Neural cell (in vitro differentiated cells): ENCODE results near the gene PLD2. TPM values are rescaled to one million over a fixed set of nuclear protein-coding genes. Genes with fewer than 3 reads are reported as not detected.

ENCODE experiments used
- H2AFZ ChIP-seq: fragments of 200-600, 300-800 bp; sonication (generic), shearing (Covaris generic); 2 replicates; pipeline ENCODE4 v1.6.0; 2014; ENCODE audit warnings: low read depth, mild to moderate bottlenecking, antibody characterized with exemption, low read length, moderate library complexity
- H3F3A ChIP-seq: fragments of 200-600 bp; shearing (Covaris generic); 2 replicates; pipeline ENCODE4 v1.6.1; 2016; ENCODE audit warnings: mild to moderate bottlenecking, moderate library complexity, mixed read lengths, antibody characterized with exemption, low read length; ENCODE audit not compliant: insufficient read depth, poor library complexity, severe bottlenecking
- H3K27ac ChIP-seq: fragments of 200-600, 300-800 bp; sonication (generic), shearing (Covaris generic); 2 replicates; pipeline ENCODE4 v1.5.1; 2014; ENCODE audit warnings: mild to moderate bottlenecking, low read length, moderate library complexity
- H3K27me3 ChIP-seq: fragments of 300-800, 200-600 bp; sonication (generic), shearing (Covaris generic); 2 replicates; pipeline ENCODE4 v1.6.0; 2014; ENCODE audit warnings: mild to moderate bottlenecking, low read depth, low read length, moderate library complexity; ENCODE audit not compliant: insufficient read depth
- H3K36me3 ChIP-seq: fragments of 300-800, 200-600 bp; sonication (generic), shearing (Covaris generic); 2 replicates; pipeline ENCODE4 v1.5.1; 2014; ENCODE audit warnings: mild to moderate bottlenecking, antibody characterized with exemption, low read length, moderate library complexity; ENCODE audit not compliant: insufficient read depth
- H3K4me2 ChIP-seq: fragments of 300-800, 200-600 bp; sonication (generic), shearing (Covaris generic); 2 replicates; pipeline ENCODE4 v1.6.0; 2014; ENCODE audit warnings: mild to moderate bottlenecking, low read length
- H3K4me3 ChIP-seq: fragments of 300-800, 200-600 bp; sonication (generic), shearing (Covaris generic); 2 replicates; pipeline ENCODE4 v1.5.1; 2014; ENCODE audit warnings: mild to moderate bottlenecking, low read length, moderate library complexity
- H3K79me2 ChIP-seq: fragments of 200-600 bp; shearing (Covaris generic); replicated peaks from 2 replicates; pipeline ENCODE4 v1.6.0; 2014; ENCODE audit warnings: mild to moderate bottlenecking, low read length, moderate library complexity; ENCODE audit not compliant: insufficient read depth
- H3K9ac ChIP-seq: fragments of 300-800, 200-600 bp; sonication (generic), shearing (Covaris generic); 2 replicates; pipeline ENCODE4 v1.6.1; 2016; ENCODE audit warnings: mild to moderate bottlenecking, low read length, mixed read lengths
- H3K9me2 ChIP-seq: fragments of 200-600 bp; shearing (Covaris generic); 2 replicates; pipeline ENCODE4 v1.6.1; 2016; ENCODE audit warnings: mild to moderate bottlenecking, low read length, mixed read lengths; ENCODE audit not compliant: insufficient read depth
- H3K9me3 ChIP-seq: fragments of 200-600, 300-800 bp; sonication (generic), shearing (Covaris generic); 2 replicates; pipeline ENCODE4 v1.6.1; 2016; ENCODE audit warnings: mild to moderate bottlenecking, mixed run types, low read length, moderate library complexity, mixed read lengths
- H4K20me1 ChIP-seq: fragments of 200-600 bp; shearing (Covaris generic); 2 replicates; pipeline ENCODE4 v1.6.1; 2016; ENCODE audit warnings: mild to moderate bottlenecking, mixed run types; ENCODE audit not compliant: insufficient read depth
- CTCF ChIP-seq: fragments of 450-650 bp; IDR thresholded peaks from 2 replicates; pipeline ENCODE4 v1.5.1; 2014; ENCODE audit warnings: antibody characterized with exemption, mild to moderate bottlenecking, moderate library complexity; ENCODE audit not compliant: poor library complexity, severe bottlenecking
- EP300 ChIP-seq: fragments of 450-650 bp; conservative IDR thresholded peaks from 2 replicates; pipeline ENCODE4 v1.6.1; 2014; ENCODE audit warnings: antibody characterized with exemption, mild to moderate bottlenecking, moderate library complexity; ENCODE audit not compliant: poor library complexity, severe bottlenecking
- EZH2 ChIP-seq: fragments of 200-600, 300-800 bp; shearing (Covaris generic), sonication (generic); IDR thresholded peaks from 2 replicates; pipeline ENCODE4 v1.6.1; 2014; ENCODE audit warnings: antibody characterized with exemption, low read length, borderline replicate concordance, mild to moderate bottlenecking; ENCODE audit not compliant: insufficient read depth, poor library complexity, severe bottlenecking
- MXI1 ChIP-seq: fragments of 450-650 bp; conservative IDR thresholded peaks from 2 replicates; pipeline ENCODE4 v1.6.1; 2014; ENCODE audit warnings: antibody characterized with exemption, mild to moderate bottlenecking; ENCODE audit not compliant: poor library complexity, severe bottlenecking
- POLR2AphosphoS5 ChIP-seq: IDR thresholded peaks from 2 replicates; pipeline ENCODE4 v1.6.1; 2012
- RAD21 ChIP-seq: fragments of 450-650 bp; conservative IDR thresholded peaks from 2 replicates; pipeline ENCODE4 v1.6.1; 2014; ENCODE audit warnings: antibody characterized with exemption, mild to moderate bottlenecking, moderate library complexity
- REST ChIP-seq: IDR thresholded peaks from 2 replicates; pipeline ENCODE4 v1.6.1; 2012; ENCODE audit warnings: borderline replicate concordance
- SMC3 ChIP-seq: fragments of 450-650 bp; conservative IDR thresholded peaks from 2 replicates; pipeline ENCODE4 v1.6.1; 2014; ENCODE audit warnings: antibody characterized with exemption, mild to moderate bottlenecking, moderate library complexity; ENCODE audit not compliant: poor library complexity
- TAF1 ChIP-seq: IDR thresholded peaks from 2 replicates; pipeline ENCODE4 v1.6.1; 2012; ENCODE audit warnings: low read depth
- polyA plus RNA-seq: library from polyadenylated mRNA; depleted of rRNA; stranded (reverse); fragments of >200 nt; gene quantifications from 2 replicates; pipeline ENCODE4 v1.2.3, GENCODE V29; 2014

PLD2 gene
- polyA plus RNA-seq, 1 donor from 2014 or later, result 2.0 TPM

- Histone ChIP-seq H3K79me2 (peaks cover 49% of the 10 kb centered on the region), H3K27me3 (no peaks in the 10 kb centered on the region), H3F3A (no peaks in the 10 kb centered on the region), H4K20me1 (no peaks in the 10 kb centered on the region), H3K4me2 (no peak overlapping the region), H3K36me3 (no peaks in the 10 kb centered on the region), H3K9ac (no peak overlapping the region), H3K9me3 (no peaks in the 10 kb centered on the region), H3K9me2 (no peaks in the 10 kb centered on the region), H3K4me3 (no peak overlapping the region), H2AFZ (no peak overlapping the region), H3K27ac (no peak overlapping the region)
- no peak for TF ChIP-seq POLR2AphosphoS5
Measured at GRCh38 chr17:4839965-4840892, 33.3 kb downstream of the PLD2 start.

- no peak for TF ChIP-seq POLR2AphosphoS5
- TF ChIP-seq MXI1, result no peak
- TF ChIP-seq REST, result no peak
- TF ChIP-seq CTCF, result no peak
- TF ChIP-seq TAF1, result no peak
- no peak for TF ChIP-seq EP300
- TF ChIP-seq SMC3, result no peak
- no peak for TF ChIP-seq RAD21
- H3K36me3 ChIP-seq, result no peaks in the 10 kb centered on the region
- H3K4me2 ChIP-seq, result no peak overlapping the region
- no peaks in the 10 kb centered on the region for H3K27me3 ChIP-seq
- H3K9me2 ChIP-seq, result no peaks in the 10 kb centered on the region
- no peak overlapping the region for H3K9ac ChIP-seq
- no peak overlapping the region for H3K27ac ChIP-seq
- H3K79me2 ChIP-seq, result peaks cover 44% of the 10 kb centered on the region
- H3F3A ChIP-seq, result no peaks in the 10 kb centered on the region
- no peak overlapping the region for H3K4me3 ChIP-seq
- no peaks in the 10 kb centered on the region for H4K20me1 ChIP-seq
- H3K9me3 ChIP-seq, result no peaks in the 10 kb centered on the region
- no peak overlapping the region for H2AFZ ChIP-seq
Measured at GRCh38 chr17:4840893-4841242, 33.9 kb downstream of the PLD2 start.

DNA sequence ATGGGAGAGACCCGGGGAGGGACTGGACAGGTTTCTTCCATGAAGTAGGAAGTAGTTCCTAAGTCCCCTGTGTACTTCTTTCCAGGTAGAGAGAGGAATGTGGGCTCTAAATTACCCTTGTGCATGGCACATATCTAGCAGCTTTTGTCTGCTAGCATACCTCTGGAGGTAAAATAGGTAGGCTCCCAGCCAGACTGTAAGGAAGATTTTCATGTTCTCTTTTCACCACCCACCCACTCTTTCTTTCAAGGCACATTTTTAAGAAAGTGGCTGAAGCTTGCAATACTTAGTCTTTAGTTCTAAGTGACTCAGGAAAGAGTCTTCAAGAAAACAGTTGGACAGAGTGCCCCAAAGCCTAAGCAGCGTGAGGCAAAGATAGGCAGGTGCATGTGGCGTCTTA, 35.4 kb downstream of the PLD2 start:
- Histone ChIP-seq H3K27ac (no peak overlapping the region), H3F3A (no peaks in the 10 kb centered on the region), H3K4me2 (no peak overlapping the region), H3K36me3 (no peaks in the 10 kb centered on the region), H3K4me3 (no peak overlapping the region), H3K9me3 (no peaks in the 10 kb centered on the region), H2AFZ (no peak overlapping the region), H3K27me3 (no peaks in the 10 kb centered on the region), H3K9ac (no peak overlapping the region), H3K79me2 (peaks cover 33% of the 10 kb centered on the region), H3K9me2 (no peaks in the 10 kb centered on the region), H4K20me1 (no peaks in the 10 kb centered on the region)
- TF ChIP-seq REST (no peak), POLR2AphosphoS5 (no peak), TAF1 (no peak), EZH2 (no peak), EP300 (no peak), CTCF (no peak)
